Epithelial cell of proximal tubule (primary cell): ENCODE data around the gene MAP7. TPM values are rescaled to one million over a fixed set of nuclear protein-coding genes. Genes with fewer than 3 reads are reported as not detected.

Source experiments
- DNase-seq: peaks from one replicate; pipeline ENCODE4 v3.0.0-alpha.2; 2011; ENCODE audit warnings: low read depth
- H3K4me3 ChIP-seq: 2 replicates; pipeline ENCODE4 v1.5.1; 2011; ENCODE audit warnings: low read depth, mild to moderate bottlenecking, low read length
- CTCF ChIP-seq: conservative IDR thresholded peaks from 2 replicates; pipeline ENCODE4 v1.5.1; 2012; ENCODE audit warnings: low read depth, mild to moderate bottlenecking, low read length
- total RNA-seq: library from RNA; depleted of rRNA; stranded (reverse); fragments of >200 nt; gene quantifications from 2 replicates; pipeline ENCODE4 v1.2.3, GENCODE V29; 2015

The MAP7 gene
- total RNA-seq, 1 donor from 2014 or later: 16.1 TPM

GRCh38 chr6:136421537-136422158 is 128.6 kb downstream of the MAP7 start:
- TF ChIP-seq CTCF: no peak
- DNase-seq: no peak
- H3K4me3 ChIP-seq: no peak overlapping the region

- TF ChIP-seq CTCF: no peak
- no peak for DNase-seq
- H3K4me3 ChIP-seq: no peak overlapping the region
These were observed 129.4 kb downstream of the MAP7 start for GRCh38 chr6:136420853-136421252.

- DNase-seq: no peak
- no peak overlapping the region for H3K4me3 ChIP-seq
- TF ChIP-seq CTCF: no peak
These were observed 134.7 kb downstream of the MAP7 start for GRCh38 chr6:136415351-136416007.

GRCh38 chr6:136412410-136412809 is 137.8 kb downstream of the MAP7 start:
- TF ChIP-seq CTCF: no peak
- no peak overlapping the region for H3K4me3 ChIP-seq
- DNase-seq: no peak

- no peak for DNase-seq
- no peak for TF ChIP-seq CTCF
These were observed 138.5 kb downstream of the MAP7 start for GRCh38 chr6:136411453-136412354.

GRCh38 chr6:136411025-136411325 is 139.2 kb downstream of the MAP7 start:
- no peak overlapping the region for H3K4me3 ChIP-seq
- DNase-seq: no peak
- TF ChIP-seq CTCF: no peak

More at GRCh38 chr6:136411453-136412354, 138.5 kb downstream of the MAP7 start:
- no peak overlapping the region for H3K4me3 ChIP-seq
